Nephron progenitor cell (in vitro differentiated cells): ENCODE data around the gene POLR3A.
"Not testable (repeated sequence)": the region's sequence is repeated elsewhere in the genome, so short reads cannot be mapped to it uniquely, and the experiment has no call there.

Source experiments
- DNase-seq: peaks from one replicate; pipeline ENCODE4 v3.0.0; 2021
- H3K27ac Mint-ChIP-seq: 2 replicates; pipeline ENCODE4 v1.8.0; 2021; ENCODE audit warnings: mild to moderate bottlenecking, moderate library complexity, mixed read lengths
- H3K27me3 Mint-ChIP-seq: 2 replicates; pipeline ENCODE4 v1.8.0; 2021; ENCODE audit warnings: mild to moderate bottlenecking, low read depth, mixed read lengths; ENCODE audit not compliant: poor library complexity
- H3K36me3 Mint-ChIP-seq: 2 replicates; pipeline ENCODE4 v1.8.0; 2021; ENCODE audit warnings: low read depth, mixed read lengths
- H3K4me1 Mint-ChIP-seq: 2 replicates; pipeline ENCODE4 v1.8.0; 2021; ENCODE audit warnings: mixed read lengths
- H3K4me3 Mint-ChIP-seq: 2 replicates; pipeline ENCODE4 v1.8.0; 2021; ENCODE audit warnings: mild to moderate bottlenecking, moderate library complexity, mixed read lengths
- H3K9me3 Mint-ChIP-seq: 2 replicates; pipeline ENCODE4 v1.8.0; 2021; ENCODE audit warnings: mild to moderate bottlenecking, moderate library complexity, mixed read lengths
- CTCF ChIP-seq: fragments of 200-600 bp; sonication (generic); IDR thresholded peaks from 2 replicates; pipeline ENCODE4 v1.5.0; 2021; ENCODE audit warnings: antibody characterized with exemption

The POLR3A gene

GRCh38 chr10:78007172-78007571 lies 22.1 kb downstream of the POLR3A start:
- Mint-ChIP-seq H3K27me3 (no peaks in the 10 kb centered on the region), H3K4me1 (no peaks in the 10 kb centered on the region), H3K27ac (no peak overlapping the region), H3K9me3 (no peaks in the 10 kb centered on the region), H3K4me3 (no peak overlapping the region), H3K36me3 (peaks cover 74% of the 10 kb centered on the region)
- DNase-seq, result no peak
- TF ChIP-seq CTCF, result no peak

GRCh38 chr10:78004215-78005026 lies 24.9 kb downstream of the POLR3A start:
- Mint-ChIP-seq H3K4me3 (no peak overlapping the region), H3K27me3 (no peaks in the 10 kb centered on the region), H3K9me3 (no peaks in the 10 kb centered on the region), H3K27ac (peak overlapping the region; percentile 62), H3K36me3 (peaks cover 71% of the 10 kb centered on the region), H3K4me1 (no peaks in the 10 kb centered on the region)
- no peak for DNase-seq
- TF ChIP-seq CTCF, result no peak

- no peaks in the 10 kb centered on the region for H3K27me3 Mint-ChIP-seq
- DNase-seq, result no peak
- H3K4me3 Mint-ChIP-seq, result no peak overlapping the region
- no peak for TF ChIP-seq CTCF
- no peaks in the 10 kb centered on the region for H3K9me3 Mint-ChIP-seq
- H3K4me1 Mint-ChIP-seq, result no peaks in the 10 kb centered on the region
- H3K27ac Mint-ChIP-seq, result no peak overlapping the region
- H3K36me3 Mint-ChIP-seq, result peaks cover 81% of the 10 kb centered on the region
These were observed 26.6 kb downstream of the POLR3A start for GRCh38 chr10:78002541-78003288.

GRCh38 chr10:78000956-78001472 lies 28.3 kb downstream of the POLR3A start:
- Mint-ChIP-seq H3K4me1 (no peaks in the 10 kb centered on the region), H3K4me3 (no peak overlapping the region), H3K27me3 (no peaks in the 10 kb centered on the region), H3K36me3 (peaks cover 82% of the 10 kb centered on the region), H3K9me3 (no peaks in the 10 kb centered on the region), H3K27ac (no peak overlapping the region)
- DNase-seq, result no peak
- TF ChIP-seq CTCF, result no peak

GRCh38 chr10:78000206-78000605 lies 29.1 kb downstream of the POLR3A start:
- peaks cover 82% of the 10 kb centered on the region for H3K36me3 Mint-ChIP-seq
- H3K27ac Mint-ChIP-seq, result no peak overlapping the region
- no peaks in the 10 kb centered on the region for H3K27me3 Mint-ChIP-seq
- TF ChIP-seq CTCF, result no peak
- H3K4me1 Mint-ChIP-seq, result no peaks in the 10 kb centered on the region
- DNase-seq, result no peak
- H3K4me3 Mint-ChIP-seq, result no peak overlapping the region
- H3K9me3 Mint-ChIP-seq, result no peaks in the 10 kb centered on the region

GRCh38 chr10:77998780-77999179 lies 30.5 kb downstream of the POLR3A start:
- DNase-seq, H3K9me3 Mint-ChIP-seq, H3K27me3 Mint-ChIP-seq, H3K27ac Mint-ChIP-seq, H3K4me1 Mint-ChIP-seq, H3K4me3 Mint-ChIP-seq: not testable (repeated sequence)
- H3K36me3 Mint-ChIP-seq, result peaks cover 81% of the 10 kb centered on the region
